KOPT-K1 (cell line): ENCODE measurements around the gene RAC2.
A peak's percentile ranks its signal among the peaks of the same experiment; 100 is the strongest.

Source experiments
- H3K27ac ChIP-seq: fragments of 200-600 bp; sonication (generic); 2 replicates; pipeline ENCODE4 v1.5.1; 2016; ENCODE audit warnings: antibody characterized with exemption, mild to moderate bottlenecking, low read depth, low read length; ENCODE audit not compliant: poor library complexity, severe bottlenecking
- H3K36me3 ChIP-seq: fragments of 200-600 bp; sonication (generic); 2 replicates; pipeline ENCODE4 v1.5.1; 2017; ENCODE audit warnings: antibody characterized with exemption, mild to moderate bottlenecking, low read length, moderate library complexity; ENCODE audit not compliant: insufficient read depth
- H3K9me3 ChIP-seq: fragments of 200-600 bp; sonication (generic); 2 replicates; pipeline ENCODE4 v1.5.1; 2017; ENCODE audit warnings: antibody characterized with exemption, low read length, mild to moderate bottlenecking; ENCODE audit not compliant: insufficient read depth, poor library complexity, severe bottlenecking

Gene RAC2

GRCh38 chr22:37267135-37267587 lies 23.1 kb upstream of the RAC2 start:
- Histone ChIP-seq H3K9me3 (peaks cover 15% of the 10 kb centered on the region), H3K27ac (peak overlapping the region; percentile 47), H3K36me3 (no peaks in the 10 kb centered on the region)

- no peaks in the 10 kb centered on the region for H3K36me3 ChIP-seq
- peak overlapping the region; percentile 47 for H3K27ac ChIP-seq
- peaks cover 15% of the 10 kb centered on the region for H3K9me3 ChIP-seq
Observed at GRCh38 chr22:37266581-37267134, 22.6 kb upstream of the RAC2 start.

GRCh38 chr22:37263966-37264887 lies 20.2 kb upstream of the RAC2 start:
- no peaks in the 10 kb centered on the region for H3K36me3 ChIP-seq
- peaks cover 15% of the 10 kb centered on the region for H3K9me3 ChIP-seq
- H3K27ac ChIP-seq = no peak overlapping the region

- peaks cover 15% of the 10 kb centered on the region for H3K9me3 ChIP-seq
- H3K27ac ChIP-seq = no peak overlapping the region
- no peaks in the 10 kb centered on the region for H3K36me3 ChIP-seq
Observed at GRCh38 chr22:37262346-37262745, 18.3 kb upstream of the RAC2 start.

GRCh38 chr22:37260901-37261336 lies 16.9 kb upstream of the RAC2 start:
- Histone ChIP-seq H3K36me3 (no peaks in the 10 kb centered on the region), H3K9me3 (peaks cover 15% of the 10 kb centered on the region), H3K27ac (no peak overlapping the region)

- Histone ChIP-seq H3K36me3 (no peaks in the 10 kb centered on the region), H3K27ac (no peak overlapping the region), H3K9me3 (peaks cover 15% of the 10 kb centered on the region)
Observed at GRCh38 chr22:37260155-37260795, 16.2 kb upstream of the RAC2 start.

- Histone ChIP-seq H3K9me3 (peaks cover 12% of the 10 kb centered on the region), H3K27ac (no peak overlapping the region)
Observed at GRCh38 chr22:37259540-37260029, 15.5 kb upstream of the RAC2 start.

GRCh38 chr22:37258753-37259401 lies 14.8 kb upstream of the RAC2 start:
- Histone ChIP-seq H3K27ac (no peak overlapping the region), H3K9me3 (peaks cover 5% of the 10 kb centered on the region), H3K36me3 (no peaks in the 10 kb centered on the region)

More at GRCh38 chr22:37259540-37260029, 15.5 kb upstream of the RAC2 start:
- H3K36me3 ChIP-seq = no peaks in the 10 kb centered on the region

- Histone ChIP-seq H3K9me3 (no peaks in the 10 kb centered on the region), H3K27ac (no peak overlapping the region), H3K36me3 (no peaks in the 10 kb centered on the region)
Observed at GRCh38 chr22:37258005-37258752, 14.1 kb upstream of the RAC2 start.

GRCh38 chr22:37256075-37256726 lies 12.1 kb upstream of the RAC2 start:
- Histone ChIP-seq H3K36me3 (no peaks in the 10 kb centered on the region), H3K9me3 (no peaks in the 10 kb centered on the region), H3K27ac (no peak overlapping the region)

GRCh38 chr22:37255558-37256006 lies 11.5 kb upstream of the RAC2 start:
- Histone ChIP-seq H3K36me3 (no peaks in the 10 kb centered on the region), H3K27ac (no peak overlapping the region), H3K9me3 (no peaks in the 10 kb centered on the region)

- Histone ChIP-seq H3K36me3 (no peaks in the 10 kb centered on the region), H3K9me3 (no peaks in the 10 kb centered on the region), H3K27ac (no peak overlapping the region)
Observed at GRCh38 chr22:37254867-37255233, 10.8 kb upstream of the RAC2 start.

- no peaks in the 10 kb centered on the region for H3K36me3 ChIP-seq
- H3K27ac ChIP-seq = no peak overlapping the region
- H3K9me3 ChIP-seq = no peaks in the 10 kb centered on the region
Observed at GRCh38 chr22:37254209-37254866, 10.3 kb upstream of the RAC2 start.
